Keratinocyte (primary cell): ENCODE measurements around the gene REELD1.

Experiments used
- CTCF ChIP-seq, 3 experiments: IDR thresholded peaks in 1 of 3; conservative IDR thresholded peaks in 1 of 3; optimal IDR thresholded peaks in 1 of 3; 2 replicates in 2 of 3; 3 replicates in 1 of 3; pipeline versions ENCODE3 to v1.5.1; 2011; ENCODE audit warnings: low read length in 3 of 3, mild to moderate bottlenecking in 3 of 3, moderate library complexity in 2 of 3, control low read depth in 1 of 3, inconsistent platforms in 1 of 3; ENCODE audit not compliant: insufficient read depth in 2 of 3; ENCODE audit errors: extremely low read depth in 1 of 3
- EZH2 ChIP-seq: IDR thresholded peaks from one replicate; pipeline ENCODE4 v1.6.1; 2012; ENCODE audit warnings: inconsistent platforms, mild to moderate bottlenecking, low read length, moderate library complexity

DNA sequence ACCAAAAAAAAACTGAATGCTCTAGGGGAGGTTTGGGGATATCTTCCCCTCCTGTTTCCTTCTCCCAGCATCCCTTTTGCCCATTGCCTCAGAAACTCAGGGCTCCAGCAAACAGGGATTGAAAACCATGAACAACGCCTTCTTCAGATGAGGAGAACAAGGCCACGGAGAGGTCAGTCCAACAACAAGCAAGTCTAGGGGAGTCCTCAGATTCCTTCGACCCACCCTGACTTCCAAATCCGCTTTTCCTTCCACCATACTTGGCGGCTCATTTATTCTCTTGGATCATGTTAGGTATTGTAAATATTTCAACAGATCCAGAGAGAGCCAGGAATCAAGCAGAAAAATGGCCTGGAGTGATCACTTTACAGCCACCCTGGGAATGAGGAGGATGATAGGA lies 21.9 kb downstream of the REELD1 start:
- TF ChIP-seq CTCF (optimal IDR thresholded peaks at IDR 0.05 in 1 of 3, IDR thresholded peaks at IDR 0.05 in 1 of 3, conservative IDR thresholded peaks at IDR 0.05 in 1 of 3; ENCODE audit: extremely low read depth in 1 of 3, insufficient read depth in 2 of 3, low read length in 3 of 3) = no peak
- TF ChIP-seq EZH2 = no peak
